Stomach (tissue), 9 donors: Measurements from ENCODE around the gene CENPC. TPM values are rescaled to one million over a fixed set of nuclear protein-coding genes. Genes with fewer than 3 reads are reported as not detected.
"Not testable (repeated sequence)": the region's sequence is repeated elsewhere in the genome, so short reads cannot be mapped to it uniquely, and the experiment has no call there.

Experiments used
- DNase-seq, 2 donors: peaks; one replicate each; pipeline versions ENCODE4 v3.0.0 to v3.0.0-alpha.2; 2013 to 2019
- H3K27ac ChIP-seq, 5 donors: fragments of 200-600 bp in 4 of 5; sonication (generic) in 4 of 5; one replicate each; pipeline ENCODE4 v1.5.1; 2013 to 2019; ENCODE audit warnings: mild to moderate bottlenecking in 1 of 5, moderate library complexity in 1 of 5
- H3K27me3 ChIP-seq, 3 donors: fragments of 200-600 bp; sonication (generic); one replicate each; pipeline ENCODE4 v1.5.1; 2017 to 2019; ENCODE audit warnings: mixed run types in 1 of 3
- H3K36me3 ChIP-seq, 4 donors: fragments of 200-600 bp; sonication (generic); 1 replicate in 3 of 4; 2 replicates in 1 of 4; pipeline ENCODE4 v1.5.1; 2016 to 2019
- H3K4me1 ChIP-seq, 4 donors: fragments of 200-600 bp; sonication (generic); one replicate each; pipeline ENCODE4 v1.5.1; 2016 to 2019
- H3K4me3 ChIP-seq, 4 donors: fragments of 200-600 bp; sonication (generic) in 3 of 4; one replicate each; pipeline ENCODE4 v1.5.1; 2016 to 2019; ENCODE audit warnings: mild to moderate bottlenecking in 1 of 4
- H3K9me3 ChIP-seq, 4 donors: fragments of 200-600 bp; sonication (generic); one replicate each; pipeline ENCODE4 v1.5.1; 2016 to 2019
- EP300 ChIP-seq: sonication (generic); formaldehyde crosslinking; IDR thresholded peaks from one replicate; pipeline ENCODE4 v1.6.1; 2017; ENCODE audit warnings: antibody characterized with exemption
- POLR2A ChIP-seq, 4 donors: fragments of 450-650 bp; IDR thresholded peaks; one replicate each; pipeline ENCODE4 v1.6.1; 2016; ENCODE audit warnings: antibody characterized with exemption in 4 of 4, control low read depth in 2 of 4, mild to moderate bottlenecking in 1 of 4, moderate library complexity in 1 of 4
- POLR2AphosphoS5 ChIP-seq, 3 donors: sonication (generic); formaldehyde crosslinking; IDR thresholded peaks; one replicate each; pipeline ENCODE4 v1.6.1; 2016; ENCODE audit warnings: antibody characterized with exemption in 3 of 3
- WGBS, 5 donors: extraction: QIAGEN DNeasy Blood & Tissue Kit in 3 of 5; methylation state at CpG; one replicate each; pipeline versions ENCODE4 v1.1.5 to v1.1.7; 2013 to 2018; 5-methylcytosine and 5-hydroxymethylcytosine counted together
- intact Hi-C: fragments of 100-400 bp; cut with DNase I; formaldehyde crosslinking; loops from one replicate; pipeline ENCODE4 v1.15.1; 2023; ENCODE audit warnings: low total_unique reads
- polyA plus RNA-seq, 3 donors: library from polyadenylated mRNA; stranded (reverse); fragments of 200-250 nt; gene quantifications; one replicate each; pipeline ENCODE4 v1.2.3, GENCODE V29; 2013
- total RNA-seq, 5 donors: library from RNA; depleted of rRNA; stranded (reverse); fragments of >200 nt; gene quantifications; one replicate each; pipeline versions ENCODE4 v1.1.0 to v1.2.3, GENCODE V29; 2014 to 2016
- TF ChIP-seq, protein P1 (sequence below), 7 experiments: fragments of 450-650 bp in 4 of 7; fragments of 200-600 bp in 3 of 7; sonication (generic) in 3 of 7; IDR thresholded peaks; one replicate each; pipeline ENCODE4 v1.5.1; 2016 to 2019; ENCODE audit warnings: antibody characterized with exemption in 7 of 7, control low read depth in 2 of 7, mild to moderate bottlenecking in 1 of 7
- donor health status: healthy with polysubstance abuse.
- donor health status: Bipolar disorder and iron deficiency.
- donor health status: healthy.

The CENPC gene
- total and polyA plus RNA-seq, 8 donors, result 2.7 to 159 (median 32.8) TPM

DNA sequence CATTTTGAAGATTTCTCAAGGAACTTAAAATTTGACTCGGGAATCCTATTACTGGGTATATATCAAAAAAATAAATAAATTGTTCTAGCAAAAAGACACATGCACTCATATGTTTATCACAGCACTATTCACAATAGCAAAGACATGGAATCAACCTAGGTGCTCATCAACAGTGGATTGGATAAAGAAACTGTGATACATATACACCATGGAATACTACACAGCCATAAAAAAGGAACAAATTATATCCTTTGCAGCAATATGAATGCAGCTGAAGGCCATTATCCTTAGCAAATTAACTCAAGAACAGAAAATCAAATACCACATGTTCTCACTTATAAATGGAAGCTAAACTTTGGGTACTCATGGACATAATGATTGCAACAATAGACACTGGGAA, 97.4 kb downstream of the CENPC start:
- Histone ChIP-seq H3K27me3 (no peaks in the 10 kb centered on the region), H3K9me3 (peaks cover 0 to 4% (median 0%) of the 10 kb centered on the region in 4 donors), H3K36me3 (peaks cover 5 to 20% (median 10%) of the 10 kb centered on the region in 4 donors), H3K4me3 (no peak overlapping the region), H3K4me1 (no peaks in the 10 kb centered on the region), H3K27ac (no peak overlapping the region)
- WGBS, 5 donors, result 95 to 100% (median 97%) methylated on average over 1 of the region's 1 CpG
- no peak for DNase-seq
- intact Hi-C loops, result no loop called here
- TF ChIP-seq, protein P1, sequence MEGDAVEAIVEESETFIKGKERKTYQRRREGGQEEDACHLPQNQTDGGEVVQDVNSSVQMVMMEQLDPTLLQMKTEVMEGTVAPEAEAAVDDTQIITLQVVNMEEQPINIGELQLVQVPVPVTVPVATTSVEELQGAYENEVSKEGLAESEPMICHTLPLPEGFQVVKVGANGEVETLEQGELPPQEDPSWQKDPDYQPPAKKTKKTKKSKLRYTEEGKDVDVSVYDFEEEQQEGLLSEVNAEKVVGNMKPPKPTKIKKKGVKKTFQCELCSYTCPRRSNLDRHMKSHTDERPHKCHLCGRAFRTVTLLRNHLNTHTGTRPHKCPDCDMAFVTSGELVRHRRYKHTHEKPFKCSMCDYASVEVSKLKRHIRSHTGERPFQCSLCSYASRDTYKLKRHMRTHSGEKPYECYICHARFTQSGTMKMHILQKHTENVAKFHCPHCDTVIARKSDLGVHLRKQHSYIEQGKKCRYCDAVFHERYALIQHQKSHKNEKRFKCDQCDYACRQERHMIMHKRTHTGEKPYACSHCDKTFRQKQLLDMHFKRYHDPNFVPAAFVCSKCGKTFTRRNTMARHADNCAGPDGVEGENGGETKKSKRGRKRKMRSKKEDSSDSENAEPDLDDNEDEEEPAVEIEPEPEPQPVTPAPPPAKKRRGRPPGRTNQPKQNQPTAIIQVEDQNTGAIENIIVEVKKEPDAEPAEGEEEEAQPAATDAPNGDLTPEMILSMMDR (IDR thresholded peaks at IDR 0.05), result no peak
- no peak for TF ChIP-seq POLR2AphosphoS5 (IDR thresholded peaks at IDR 0.05)
- no peak for TF ChIP-seq POLR2A (IDR thresholded peaks at IDR 0.05)
- no peak for TF ChIP-seq EP300

GRCh38 chr4:67446811-67447210, 98.5 kb downstream of the CENPC start:
- Histone ChIP-seq H3K27ac (no peak overlapping the region), H3K4me3 (no peak overlapping the region), H3K9me3 (peaks cover 0 to 4% (median 0%) of the 10 kb centered on the region in 4 donors), H3K27me3 (no peaks in the 10 kb centered on the region), H3K4me1 (no peaks in the 10 kb centered on the region), H3K36me3 (peaks cover 5 to 22% (median 10%) of the 10 kb centered on the region in 4 donors)
- 67 to 93% (median 82%) methylated on average over 1 of the region's 1 CpG for WGBS, 5 donors
- TF ChIP-seq POLR2AphosphoS5 (IDR thresholded peaks at IDR 0.05) (no peak), POLR2A (IDR thresholded peaks at IDR 0.05) (no peak), EP300 (no peak)
- TF ChIP-seq, protein P1 (IDR thresholded peaks at IDR 0.05), result no peak
- DNase-seq, result no peak
- intact Hi-C loops, result no loop called here

- H3K9me3 ChIP-seq, H3K4me1 ChIP-seq, H3K27ac ChIP-seq, H3K27me3 ChIP-seq, intact Hi-C loops, DNase-seq, H3K4me3 ChIP-seq: not testable (repeated sequence)
- peaks cover 1 to 23% (median 4%) of the 10 kb centered on the region in 4 donors for H3K36me3 ChIP-seq
- 63 to 82% (median 68%) methylated on average over 25 of the region's 25 CpGs for WGBS, 5 donors
Measured at GRCh38 chr4:67445881-67446280, 99.4 kb downstream of the CENPC start.

GRCh38 chr4:67438975-67439374, 106.3 kb downstream of the CENPC start:
- TF ChIP-seq, protein P1 (IDR thresholded peaks at IDR 0.05), result no peak
- no peak for TF ChIP-seq POLR2A (IDR thresholded peaks at IDR 0.05)
- no peak for TF ChIP-seq EP300
- TF ChIP-seq POLR2AphosphoS5 (IDR thresholded peaks at IDR 0.05), result no peak
- no peak overlapping the region for H3K27ac ChIP-seq
- peaks cover 0 to 9% (median 0%) of the 10 kb centered on the region in 4 donors for H3K36me3 ChIP-seq
- no peak for DNase-seq
- H3K9me3 ChIP-seq, result no peaks in the 10 kb centered on the region
- 86 to 93% (median 87%) methylated on average over 4 of the region's 4 CpGs for WGBS, 5 donors
- H3K27me3 ChIP-seq, result no peaks in the 10 kb centered on the region
- no peak overlapping the region for H3K4me3 ChIP-seq
- intact Hi-C loops, result no loop called here
- H3K4me1 ChIP-seq, result no peaks in the 10 kb centered on the region

GRCh38 chr4:67437974-67438713, 107.2 kb downstream of the CENPC start:
- no peaks in the 10 kb centered on the region for H3K4me1 ChIP-seq
- H3K4me3 ChIP-seq, result no peak overlapping the region
- H3K9me3 ChIP-seq, result no peaks in the 10 kb centered on the region
- H3K27me3 ChIP-seq, result no peaks in the 10 kb centered on the region
- TF ChIP-seq POLR2AphosphoS5 (IDR thresholded peaks at IDR 0.05), result peak in 1 of 3 donors; percentile 11
- TF ChIP-seq, protein P1 (IDR thresholded peaks at IDR 0.05), result no peak
- DNase-seq, result no peak
- peaks cover 0 to 9% (median 0%) of the 10 kb centered on the region in 4 donors for H3K36me3 ChIP-seq
- intact Hi-C loops, result no loop called here
- WGBS, 5 donors, result 54 to 71% (median 65%) methylated on average over 2 of the region's 2 CpGs
- H3K27ac ChIP-seq, result peak overlapping the region in 1 of 5 donors; percentile 22
